ENCODE measurements around the gene FAM156A.
"Not testable (repeated sequence)": the region's sequence is repeated elsewhere in the genome, so short reads cannot be mapped to it uniquely, and the experiment has no call there.

FAM156A gene

DNA sequence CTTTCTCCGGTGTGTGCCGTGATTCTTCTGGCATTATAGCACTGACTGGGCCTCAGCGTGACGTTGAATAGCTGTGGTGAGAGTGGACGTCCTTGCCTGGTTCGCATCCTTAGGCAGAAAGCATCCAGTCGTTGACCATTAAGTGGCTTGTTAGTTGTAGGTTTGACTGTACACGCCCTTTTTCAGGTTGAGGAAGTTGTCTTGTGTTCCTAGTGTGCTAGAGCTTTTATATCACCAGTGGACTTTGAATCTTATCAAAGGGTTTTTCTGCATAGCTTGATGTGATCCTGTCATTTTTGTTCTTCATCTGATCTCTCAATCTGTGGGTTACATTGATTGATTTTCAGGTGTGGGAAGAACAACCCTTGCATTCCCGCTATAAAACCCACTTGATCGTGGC lies 52.8 kb downstream of the FAM156A start:
- not testable (repeated sequence) for DNase-seq (ENCODE audit: low read depth in 2 of 2)

Data from fibroblast of skin of left quadriceps (primary cell).